GM10266 (cell line): ENCODE data around the gene MAGI1.

Experiments used
- DNase-seq: peaks from one replicate; pipeline ENCODE4 v3.0.0; 2012; ENCODE audit errors: extremely low spot score
- CTCF ChIP-seq: IDR thresholded peaks from 2 replicates; pipeline ENCODE4 v1.5.1; 2012; ENCODE audit warnings: mild to moderate bottlenecking, low read depth; ENCODE audit not compliant: control insufficient read depth, insufficient read depth; ENCODE audit errors: missing control alignments

Gene MAGI1

GRCh38 chr3:65777050-65777449 lies 261.7 kb downstream of the MAGI1 start:
- TF ChIP-seq CTCF: no peak
- DNase-seq: no peak

DNA sequence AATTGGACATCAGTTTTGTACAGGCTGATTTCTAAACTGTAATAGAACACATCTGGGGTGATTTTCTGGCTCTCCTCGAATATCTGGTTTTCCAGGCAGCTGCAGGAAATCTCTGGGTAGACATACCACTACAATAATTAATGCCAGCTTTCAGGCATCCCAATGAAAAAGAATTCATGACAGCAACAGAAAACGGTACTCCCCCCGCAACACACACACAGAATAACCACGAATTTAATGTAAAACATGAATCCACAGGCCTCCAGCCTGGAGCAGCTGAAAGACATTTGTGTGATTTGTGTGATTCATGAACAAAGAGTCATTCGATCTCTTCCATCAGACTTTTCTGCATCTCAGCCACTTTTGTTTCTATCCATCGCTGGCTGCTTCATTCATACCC lies 262.2 kb downstream of the MAGI1 start:
- no peak for TF ChIP-seq CTCF

DNA sequence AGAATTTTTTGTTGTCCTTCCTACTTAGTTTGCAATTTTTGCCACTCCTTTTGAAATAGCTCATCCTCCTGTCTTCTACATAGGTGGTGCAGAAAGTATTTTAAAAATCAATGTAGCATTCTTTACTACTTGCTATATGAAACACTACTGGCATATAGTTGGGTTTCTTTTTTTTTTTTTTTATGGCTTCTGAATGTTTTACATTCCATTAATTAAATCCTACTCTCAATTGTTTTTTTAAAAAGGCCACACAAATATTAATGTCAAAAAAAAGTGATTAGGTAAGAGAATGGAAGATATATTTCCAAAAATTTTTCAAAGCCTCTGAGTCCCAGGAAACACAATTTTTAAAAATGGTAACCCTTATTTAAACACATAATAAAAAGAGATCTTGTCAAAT lies 262.6 kb downstream of the MAGI1 start:
- no peak for DNase-seq
- no peak for TF ChIP-seq CTCF

More for the DNA sequence above, 262.2 kb downstream of the MAGI1 start:
- DNase-seq: no peak

DNA sequence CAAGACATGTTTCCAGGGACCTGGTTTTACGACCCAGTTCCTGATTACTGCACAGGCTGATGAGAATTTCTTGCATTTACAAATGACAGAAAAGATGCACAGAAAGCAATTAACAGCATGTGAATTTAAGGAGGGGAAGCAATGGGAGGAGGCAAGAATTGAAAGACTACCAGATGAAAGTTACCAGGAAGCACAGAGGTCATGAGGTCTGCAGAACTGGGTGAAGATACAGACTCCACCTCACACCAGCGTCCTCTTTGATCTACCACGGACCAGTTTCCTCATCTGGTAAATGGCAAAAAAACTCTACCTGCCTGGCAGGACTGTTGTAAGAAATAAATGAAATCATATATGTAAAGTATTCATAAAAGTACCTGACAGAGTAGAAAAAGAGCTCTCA lies 266.0 kb downstream of the MAGI1 start:
- no peak for TF ChIP-seq CTCF

GRCh38 chr3:65767551-65767950 lies 271.2 kb downstream of the MAGI1 start:
- TF ChIP-seq CTCF: no peak
- no peak for DNase-seq

More for the DNA sequence above, 266.0 kb downstream of the MAGI1 start:
- DNase-seq: no peak

- DNase-seq: no peak
- TF ChIP-seq CTCF: no peak
These were observed 276.5 kb downstream of the MAGI1 start for GRCh38 chr3:65762235-65762580.

GRCh38 chr3:65761446-65762234 lies 277.1 kb downstream of the MAGI1 start:
- TF ChIP-seq CTCF: no peak

More at GRCh38 chr3:65761446-65762234, 277.1 kb downstream of the MAGI1 start:
- DNase-seq: no peak
